Panc1 (cell line): ENCODE measurements around the gene LNPEP.

ENCODE experiments used
- CTCF ChIP-seq: fragments of 450-650 bp; IDR thresholded peaks from 2 replicates; pipeline ENCODE4 v1.5.1; 2017; ENCODE audit warnings: mild to moderate bottlenecking
- POLR2AphosphoS5 ChIP-seq: IDR thresholded peaks from 2 replicates; pipeline ENCODE4 v1.6.1; 2012; ENCODE audit warnings: mild to moderate bottlenecking, low read depth, low read length, moderate library complexity
- REST ChIP-seq, 2 experiments: IDR thresholded peaks; 2 replicates each; pipeline ENCODE4 v1.6.1; 2011 to 2012; ENCODE audit warnings: low read depth in 2 of 2, control low read depth in 1 of 2, low read length in 1 of 2, mild to moderate bottlenecking in 1 of 2, moderate library complexity in 1 of 2; ENCODE audit not compliant: insufficient read depth in 1 of 2

- TF ChIP-seq CTCF = no peak
- TF ChIP-seq POLR2AphosphoS5 = no peak
- TF ChIP-seq REST (IDR thresholded peaks at IDR 0.05; ENCODE audit: insufficient read depth in 1 of 2, low read depth in 2 of 2, low read length in 1 of 2) = no peak
These were observed 136.8 kb downstream of the LNPEP start for GRCh38 chr5:97072696-97073095.
